Large intestine (tissue), 3 donors: ENCODE data around the gene PSEN2. TPM values are rescaled to one million over a fixed set of nuclear protein-coding genes. Genes with fewer than 3 reads are reported as not detected.
"Not testable (repeated sequence)": the region's sequence is repeated elsewhere in the genome, so short reads cannot be mapped to it uniquely, and the experiment has no call there.

ENCODE experiments used
- DNase-seq, 2 donors: peaks; one replicate each; pipeline versions ENCODE4 v3.0.0 to v3.0.0-alpha.2; 2013
- H3K27ac ChIP-seq: one replicate; pipeline ENCODE4 v1.5.1; 2013; ENCODE audit warnings: low read length
- H3K27me3 ChIP-seq: 2 replicates; pipeline ENCODE4 v1.6.1; 2013; ENCODE audit warnings: low read length; ENCODE audit not compliant: control insufficient read depth, insufficient read depth
- H3K36me3 ChIP-seq: 2 replicates; pipeline ENCODE4 v1.6.1; 2013; ENCODE audit warnings: low read length; ENCODE audit not compliant: control insufficient read depth, insufficient read depth
- H3K4me1 ChIP-seq: one replicate; pipeline ENCODE4 v1.6.1; 2013; ENCODE audit warnings: low read length; ENCODE audit not compliant: control insufficient read depth, insufficient read depth
- H3K4me3 ChIP-seq: one replicate; pipeline ENCODE4 v1.5.1; 2013; ENCODE audit warnings: low read length
- H3K9me3 ChIP-seq: one replicate; pipeline ENCODE4 v1.6.1; 2013; ENCODE audit warnings: mild to moderate bottlenecking, low read depth, low read length, moderate library complexity; ENCODE audit not compliant: control insufficient read depth
- WGBS: methylation state at CpG from one replicate; pipeline ENCODE4 v1.1.5; 2013; ENCODE audit warnings: low lambda C conversion rate; ENCODE audit not compliant: insufficient coverage; 5-methylcytosine and 5-hydroxymethylcytosine counted together
- polyA plus RNA-seq: library from polyadenylated mRNA; unstranded; fragments of 120-200 nt; gene quantifications from one replicate; pipeline ENCODE4 v1.2.1, GENCODE V29; 2013

The PSEN2 gene
- polyA plus RNA-seq, 1 donor, result 16.1 TPM

DNA sequence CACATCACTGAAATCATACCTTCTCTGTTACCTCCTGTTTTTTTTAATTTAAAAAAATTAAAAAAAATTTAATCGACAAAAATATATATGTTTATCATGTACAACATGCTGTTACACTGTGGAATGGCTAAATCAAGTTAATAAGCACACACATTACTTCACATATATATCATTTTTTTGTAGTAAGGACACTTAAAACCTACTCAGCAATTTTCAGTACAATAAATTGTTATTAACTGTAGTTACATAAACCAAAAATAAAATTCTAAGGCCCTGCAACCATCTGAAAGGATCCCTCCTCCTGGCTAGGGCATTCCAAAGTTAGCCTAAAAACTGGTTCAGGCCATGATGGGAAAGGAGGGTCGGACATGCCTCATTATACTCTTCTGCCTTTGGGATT, 46.1 kb downstream of the PSEN2 start:
- H3K4me3 ChIP-seq, result no peak overlapping the region
- H3K9me3 ChIP-seq, result no peaks in the 10 kb centered on the region
- no peak overlapping the region for H3K27ac ChIP-seq
- 100% methylated on average over 1 of the region's 2 CpGs for WGBS
- DNase-seq, result no peak
- peaks cover 2% of the 10 kb centered on the region for H3K4me1 ChIP-seq
- no peaks in the 10 kb centered on the region for H3K27me3 ChIP-seq
- no peaks in the 10 kb centered on the region for H3K36me3 ChIP-seq

DNA sequence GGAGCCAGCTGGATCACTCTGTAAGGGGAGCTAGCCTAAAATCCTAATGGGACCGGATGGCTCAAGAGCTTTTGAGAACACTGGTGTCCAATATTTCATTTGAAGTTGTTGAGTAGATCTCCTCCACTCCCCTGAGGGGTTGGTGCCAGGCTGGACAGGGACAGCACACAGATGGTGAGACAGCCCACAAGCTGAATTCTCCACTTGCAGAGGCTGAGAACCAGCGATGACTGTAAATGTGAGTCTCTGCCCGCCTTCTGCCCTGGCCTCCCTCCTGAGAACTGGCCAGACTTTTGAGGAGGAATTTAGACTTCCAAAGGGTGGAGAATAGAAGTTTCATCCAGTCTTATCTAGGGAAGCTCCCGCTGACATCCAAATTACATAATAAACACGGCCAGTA, 49.2 kb downstream of the PSEN2 start:
- no peak for DNase-seq

DNA sequence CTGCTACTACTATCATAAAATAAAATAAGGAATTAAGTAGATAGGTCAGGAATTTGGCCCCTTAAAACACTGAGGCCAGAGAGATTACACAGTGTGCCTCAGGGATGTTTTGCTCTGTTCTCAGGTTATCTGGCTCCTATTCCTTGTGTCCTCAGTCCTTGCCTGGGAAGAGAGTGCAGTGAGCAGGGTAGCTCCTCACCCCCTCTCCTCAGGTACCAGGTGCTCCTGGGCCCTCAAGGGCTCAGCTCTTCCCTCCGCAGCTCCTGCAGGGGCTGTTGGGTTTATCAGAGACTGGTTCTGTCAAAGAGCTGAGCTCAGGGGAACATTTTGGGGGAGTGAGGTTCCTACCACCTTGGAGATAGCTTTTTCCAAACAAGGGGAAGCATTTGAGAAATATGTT, 49.6 kb downstream of the PSEN2 start:
- Histone ChIP-seq H3K27ac (no peak overlapping the region), H3K4me3 (no peak overlapping the region), H3K9me3 (no peaks in the 10 kb centered on the region), H3K27me3 (no peaks in the 10 kb centered on the region), H3K36me3 (no peaks in the 10 kb centered on the region), H3K4me1 (no peaks in the 10 kb centered on the region)
- DNase-seq, result no peak
- WGBS, result no CpG with 5 or more reads among the region's 1 CpG

More for the DNA sequence above, 49.2 kb downstream of the PSEN2 start:
- Histone ChIP-seq H3K27me3 (no peaks in the 10 kb centered on the region), H3K9me3 (no peaks in the 10 kb centered on the region), H3K27ac (no peak overlapping the region), H3K36me3 (no peaks in the 10 kb centered on the region), H3K4me3 (no peak overlapping the region), H3K4me1 (no peaks in the 10 kb centered on the region)
- no CpG with 5 or more reads among the region's 5 CpGs for WGBS

DNA sequence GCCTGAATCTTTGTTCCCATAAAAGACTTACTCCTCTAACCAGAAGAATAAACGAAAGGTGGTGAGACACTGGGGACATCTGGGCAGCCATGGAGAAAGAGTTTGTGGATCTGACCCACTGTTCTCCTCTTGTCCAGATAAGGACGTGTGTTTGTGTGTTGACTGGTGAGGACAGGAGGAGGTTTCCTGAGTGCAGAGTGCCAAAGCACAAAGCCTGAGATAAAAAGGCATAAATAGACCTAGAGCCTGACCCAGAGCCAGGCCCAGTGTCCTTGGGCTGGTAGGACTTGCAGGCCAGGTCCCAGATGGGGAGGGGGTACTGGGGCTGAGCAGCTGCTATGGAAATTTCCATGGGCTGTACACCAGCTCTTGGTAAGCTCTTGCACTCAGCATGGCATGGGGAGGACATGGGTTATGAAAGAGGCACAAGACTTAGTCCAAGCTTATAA, 50.1 kb downstream of the PSEN2 start:
- Histone ChIP-seq H3K27me3 (no peaks in the 10 kb centered on the region), H3K4me1 (no peaks in the 10 kb centered on the region), H3K36me3 (no peaks in the 10 kb centered on the region), H3K4me3 (no peak overlapping the region), H3K27ac (no peak overlapping the region), H3K9me3 (no peaks in the 10 kb centered on the region)
- WGBS, result no CpG with 5 or more reads among the region's 2 CpGs
- no peak for DNase-seq

DNA sequence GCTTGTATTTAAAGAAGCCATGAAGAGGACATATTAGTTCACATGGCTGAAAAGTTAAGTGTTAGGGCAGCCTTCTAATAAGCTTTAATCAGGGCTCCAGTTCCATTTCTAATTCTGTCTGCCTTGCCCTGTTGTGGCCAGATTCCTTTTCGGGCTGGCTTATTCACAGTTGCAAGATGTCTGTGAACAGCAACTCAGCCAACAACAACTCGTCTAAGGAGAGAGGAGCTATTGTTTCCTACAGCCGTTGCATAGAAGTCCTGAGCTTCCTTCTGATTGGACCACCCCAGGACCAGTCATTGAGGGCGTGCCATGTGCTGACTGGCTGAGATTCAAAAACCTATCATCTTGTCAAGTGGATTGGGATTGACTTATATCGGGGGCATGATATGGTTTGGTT, 51.1 kb downstream of the PSEN2 start:
- no CpG with 5 or more reads among the region's 5 CpGs for WGBS
- H3K27me3 ChIP-seq, result no peaks in the 10 kb centered on the region

DNA sequence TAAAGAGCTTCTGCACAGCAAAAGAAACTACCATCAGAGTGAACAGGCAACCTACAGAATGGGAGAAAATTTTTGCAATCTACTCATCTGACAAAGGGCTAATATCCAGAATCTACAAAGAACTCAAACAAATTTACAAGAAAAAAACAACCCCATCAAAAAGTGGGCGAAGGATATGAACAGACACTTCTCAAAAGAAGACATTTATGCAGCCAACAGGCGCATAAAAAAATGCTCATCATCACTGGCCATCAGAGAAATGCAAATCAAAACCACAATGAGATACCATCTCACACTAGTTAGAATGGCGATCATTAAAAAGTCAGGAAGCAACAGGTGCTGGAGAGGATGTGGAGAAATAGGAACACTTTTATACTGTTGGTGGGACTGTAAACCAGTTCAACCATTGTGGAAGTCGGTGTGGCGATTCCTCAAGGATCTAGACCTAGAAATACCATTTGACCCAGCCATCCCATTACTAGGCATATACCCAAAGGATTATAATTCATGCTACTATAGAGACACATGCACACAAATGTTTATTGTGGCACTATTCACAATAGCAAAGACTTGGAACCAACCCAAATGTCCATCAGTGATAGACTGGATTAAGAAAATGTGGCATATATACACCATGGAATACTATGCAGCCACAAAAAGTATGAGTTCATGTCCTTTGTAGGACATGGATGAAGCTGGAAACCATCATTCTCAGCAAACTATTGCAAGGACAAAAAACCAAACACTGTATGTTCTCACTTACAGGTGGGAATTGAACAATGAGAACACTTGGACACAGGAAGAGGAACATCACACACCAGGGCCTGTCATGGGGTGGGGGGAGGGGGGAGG, 59.1 kb downstream of the PSEN2 start:
- not testable (repeated sequence) for H3K9me3 ChIP-seq, H3K4me1 ChIP-seq, H3K27ac ChIP-seq, DNase-seq, H3K27me3 ChIP-seq, H3K36me3 ChIP-seq, H3K4me3 ChIP-seq
- 100% methylated on average over 1 of the region's 5 CpGs for whole genome bisulfite sequencing

More for the DNA sequence above, 51.1 kb downstream of the PSEN2 start:
- Histone ChIP-seq H3K4me3 (no peak overlapping the region), H3K4me1 (no peaks in the 10 kb centered on the region), H3K36me3 (no peaks in the 10 kb centered on the region), H3K9me3 (no peaks in the 10 kb centered on the region), H3K27ac (no peak overlapping the region)
- no peak for DNase-seq

DNA sequence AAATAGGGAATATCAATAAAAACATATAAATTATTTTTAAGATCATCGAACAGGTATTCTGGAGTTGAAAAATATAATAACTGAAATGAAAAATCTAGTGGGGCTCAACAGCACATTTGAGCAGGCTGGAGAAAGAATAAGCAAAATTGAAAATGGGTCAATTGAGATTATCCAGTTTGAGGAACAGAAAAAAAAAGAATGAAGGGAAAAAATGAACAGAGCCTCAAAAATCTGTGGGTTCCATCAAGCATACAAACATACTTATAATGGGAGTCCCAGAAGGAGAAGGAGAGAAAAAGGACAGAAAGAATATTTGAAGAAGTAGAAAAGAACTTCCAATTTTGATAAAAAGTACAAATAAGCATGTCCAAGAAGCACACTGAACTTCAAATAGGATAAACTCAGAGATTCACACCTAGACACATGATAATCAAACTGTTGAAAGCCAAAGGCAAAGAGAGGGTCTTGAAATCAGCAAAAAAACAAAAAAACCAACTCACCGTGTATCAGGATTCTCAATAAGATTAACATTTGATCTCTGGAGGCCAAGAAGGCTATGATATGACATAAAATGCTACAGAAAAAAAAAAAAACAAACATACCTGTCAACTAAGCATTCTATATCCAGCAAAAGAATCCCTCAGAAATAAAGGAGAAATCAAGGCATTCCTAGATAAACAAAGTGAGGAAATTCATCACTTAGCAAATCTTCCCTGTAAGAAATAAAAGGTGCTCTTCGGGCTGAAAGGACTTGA, 64.2 kb downstream of the PSEN2 start:
- Histone ChIP-seq H3K4me3 (no peak overlapping the region), H3K36me3 (no peaks in the 10 kb centered on the region), H3K4me1 (peaks cover 4% of the 10 kb centered on the region), H3K9me3 (peaks cover 15% of the 10 kb centered on the region), H3K27me3 (no peaks in the 10 kb centered on the region), H3K27ac (no peak overlapping the region)
- no peak for DNase-seq
- 100% methylated on average over 2 of the region's 3 CpGs for WGBS

DNA sequence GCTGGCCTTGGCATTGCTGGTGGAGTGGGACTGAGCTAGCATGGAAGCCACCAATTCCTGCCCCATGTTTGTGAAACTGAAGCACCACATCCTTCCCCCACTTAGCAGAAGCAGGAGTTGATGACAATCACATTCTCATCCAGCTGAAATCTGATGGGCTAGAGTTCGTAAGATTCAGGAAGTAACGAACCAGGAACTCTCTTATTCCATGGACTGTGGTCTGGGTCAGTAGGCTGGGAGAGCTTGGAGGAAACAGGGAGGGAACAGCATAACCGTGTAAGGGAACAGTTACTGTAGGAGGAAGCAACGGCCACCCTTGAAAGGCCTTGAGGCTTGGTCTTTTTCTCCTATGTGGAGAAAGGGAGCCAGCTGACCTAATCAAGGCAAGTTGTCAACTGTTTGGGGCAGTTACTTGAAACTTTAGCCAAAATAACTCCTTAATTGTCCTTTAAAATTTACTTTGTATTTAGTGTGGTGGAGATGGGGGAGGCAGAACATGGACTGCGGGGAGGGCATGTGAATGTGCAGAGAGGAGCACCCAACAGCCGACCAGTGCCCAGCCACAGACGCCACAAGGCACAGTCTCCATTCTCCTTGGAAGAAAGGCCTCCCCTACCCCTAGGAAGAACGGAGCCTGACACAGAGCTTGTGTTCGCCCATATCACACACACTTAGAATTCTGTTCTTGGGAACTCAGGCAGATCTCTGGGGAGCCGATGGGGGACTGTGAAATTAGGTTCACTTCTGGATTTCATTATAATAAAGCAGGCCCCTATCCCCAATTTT, 67.7 kb downstream of the PSEN2 start:
- Histone ChIP-seq H3K9me3 (peaks cover 15% of the 10 kb centered on the region), H3K4me3 (no peak overlapping the region), H3K36me3 (no peaks in the 10 kb centered on the region), H3K27ac (peak overlapping the region; percentile 94), H3K4me1 (peaks cover 10% of the 10 kb centered on the region), H3K27me3 (no peaks in the 10 kb centered on the region)
- no CpG with 5 or more reads among the region's 10 CpGs for WGBS
- no peak for DNase-seq

DNA sequence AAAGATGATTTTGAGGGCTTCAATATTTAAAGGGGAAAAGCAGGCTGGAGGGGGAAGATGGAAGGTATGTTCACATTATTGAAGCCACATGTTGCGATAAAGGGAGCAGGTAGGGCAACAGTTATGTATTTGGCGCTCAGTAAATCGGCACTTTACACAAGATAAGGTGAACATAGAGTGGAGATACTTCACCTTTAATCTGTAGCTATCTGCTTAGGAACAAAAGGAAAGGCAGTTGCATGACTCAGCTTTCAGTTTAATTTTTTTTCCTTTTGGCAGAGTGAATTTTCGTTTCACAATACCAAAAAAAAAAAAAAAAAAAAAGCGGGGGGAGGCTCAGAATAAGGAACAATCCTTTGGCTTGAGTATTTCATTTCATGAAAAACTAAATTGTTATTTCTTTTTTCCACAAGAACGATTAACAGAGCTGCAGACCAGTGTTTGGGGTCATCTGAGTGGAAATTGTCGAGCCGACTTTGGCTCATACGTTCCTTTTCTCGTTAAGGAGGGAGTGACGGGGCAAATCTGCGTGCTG, 68.6 kb downstream of the PSEN2 start:
- peak overlapping the region; percentile 63 for H3K4me3 ChIP-seq
- H3K27me3 ChIP-seq, result no peaks in the 10 kb centered on the region
- no peaks in the 10 kb centered on the region for H3K36me3 ChIP-seq
- H3K27ac ChIP-seq, result peak overlapping the region; percentile 94
- H3K9me3 ChIP-seq, result peaks cover 15% of the 10 kb centered on the region
- WGBS, result 5% methylated on average over 4 of the region's 12 CpGs
- DNase-seq, result peak in 1 of 2 donors; percentile 62
- H3K4me1 ChIP-seq, result peaks cover 10% of the 10 kb centered on the region
